ENCODE results near the gene P3H4.
A peak's percentile ranks its signal among the peaks of the same experiment; 100 is the strongest.

The P3H4 gene

DNA sequence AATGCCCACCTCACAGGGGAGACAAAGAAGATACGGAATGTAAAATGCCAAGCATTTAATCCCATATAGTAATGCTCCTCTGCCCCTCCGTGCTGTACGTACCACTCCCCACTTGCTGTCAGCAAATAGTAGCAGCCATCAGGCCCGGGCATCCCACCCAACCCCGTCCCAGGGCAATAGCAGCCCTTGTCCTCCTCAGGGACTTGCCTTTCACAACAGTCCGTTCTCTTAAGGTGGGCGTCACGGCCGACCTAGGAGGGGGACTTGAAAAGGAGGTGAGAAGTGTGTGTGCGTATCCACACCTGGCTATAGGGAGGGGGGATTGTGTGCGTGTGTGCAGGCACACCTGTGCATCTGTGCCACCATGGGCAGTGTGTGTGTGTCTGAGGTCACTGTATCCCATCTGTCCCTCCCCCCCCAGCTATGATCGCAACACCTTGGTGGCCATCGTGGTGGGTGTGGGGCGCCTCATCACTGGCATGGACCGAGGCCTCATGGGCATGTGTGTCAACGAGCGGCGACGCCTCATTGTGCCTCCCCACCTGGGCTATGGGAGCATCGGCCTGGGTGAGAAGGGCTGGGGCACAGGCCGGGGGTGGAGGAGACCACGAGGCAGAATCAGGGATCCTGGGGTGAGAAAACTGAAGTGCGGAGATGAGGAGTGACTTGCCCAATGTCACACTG lies 5.0 kb upstream of the P3H4 start:
- H3K4me3 ChIP-seq (replicated peaks; ENCODE audit: insufficient read depth, low read length), result no peak overlapping the region

DNA sequence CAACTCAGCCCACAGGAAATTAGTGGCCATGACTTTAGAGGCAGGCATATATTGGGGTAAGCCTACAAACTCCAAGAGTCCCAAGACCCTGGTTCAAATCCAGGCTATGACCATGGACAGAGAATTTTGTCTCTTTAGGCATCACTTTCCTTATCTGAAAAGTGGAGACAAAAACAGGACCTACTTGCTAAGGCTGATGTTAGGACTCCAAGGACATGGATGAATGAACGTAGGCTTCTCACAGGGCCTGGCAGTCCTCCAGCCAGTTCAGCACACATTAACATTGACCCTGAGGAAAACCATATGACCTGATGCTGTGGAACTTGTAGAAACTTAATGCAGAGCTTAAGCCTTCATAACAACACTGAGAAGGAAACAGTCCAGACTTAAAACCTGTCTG lies 2.4 kb upstream of the P3H4 start:
- DNase-seq (ENCODE audit: low read depth in 1 of 2, low spot score in 1 of 2), result no peak
- Histone ChIP-seq H3K4me3 (replicated peaks; ENCODE audit: insufficient read depth, low read length) (no peak overlapping the region), H3K27ac (replicated peaks) (no peak overlapping the region), H3K27me3 (ENCODE audit: insufficient read depth, poor library complexity, severe bottlenecking) (peaks cover 18% of the 10 kb centered on the region)
- TF ChIP-seq, protein P1, sequence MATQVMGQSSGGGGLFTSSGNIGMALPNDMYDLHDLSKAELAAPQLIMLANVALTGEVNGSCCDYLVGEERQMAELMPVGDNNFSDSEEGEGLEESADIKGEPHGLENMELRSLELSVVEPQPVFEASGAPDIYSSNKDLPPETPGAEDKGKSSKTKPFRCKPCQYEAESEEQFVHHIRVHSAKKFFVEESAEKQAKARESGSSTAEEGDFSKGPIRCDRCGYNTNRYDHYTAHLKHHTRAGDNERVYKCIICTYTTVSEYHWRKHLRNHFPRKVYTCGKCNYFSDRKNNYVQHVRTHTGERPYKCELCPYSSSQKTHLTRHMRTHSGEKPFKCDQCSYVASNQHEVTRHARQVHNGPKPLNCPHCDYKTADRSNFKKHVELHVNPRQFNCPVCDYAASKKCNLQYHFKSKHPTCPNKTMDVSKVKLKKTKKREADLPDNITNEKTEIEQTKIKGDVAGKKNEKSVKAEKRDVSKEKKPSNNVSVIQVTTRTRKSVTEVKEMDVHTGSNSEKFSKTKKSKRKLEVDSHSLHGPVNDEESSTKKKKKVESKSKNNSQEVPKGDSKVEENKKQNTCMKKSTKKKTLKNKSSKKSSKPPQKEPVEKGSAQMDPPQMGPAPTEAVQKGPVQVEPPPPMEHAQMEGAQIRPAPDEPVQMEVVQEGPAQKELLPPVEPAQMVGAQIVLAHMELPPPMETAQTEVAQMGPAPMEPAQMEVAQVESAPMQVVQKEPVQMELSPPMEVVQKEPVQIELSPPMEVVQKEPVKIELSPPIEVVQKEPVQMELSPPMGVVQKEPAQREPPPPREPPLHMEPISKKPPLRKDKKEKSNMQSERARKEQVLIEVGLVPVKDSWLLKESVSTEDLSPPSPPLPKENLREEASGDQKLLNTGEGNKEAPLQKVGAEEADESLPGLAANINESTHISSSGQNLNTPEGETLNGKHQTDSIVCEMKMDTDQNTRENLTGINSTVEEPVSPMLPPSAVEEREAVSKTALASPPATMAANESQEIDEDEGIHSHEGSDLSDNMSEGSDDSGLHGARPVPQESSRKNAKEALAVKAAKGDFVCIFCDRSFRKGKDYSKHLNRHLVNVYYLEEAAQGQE (IDR thresholded peaks at IDR 0.05; ENCODE audit: insufficient replicate concordance, low read depth), result peak; percentile 37
- TF ChIP-seq POLR2AphosphoS5 (IDR thresholded peaks at IDR 0.05; ENCODE audit: low read depth), result no peak

More for the DNA sequence above, 5.0 kb upstream of the P3H4 start:
- no peak overlapping the region for H3K27ac ChIP-seq (replicated peaks)
- peaks cover 8% of the 10 kb centered on the region for H3K27me3 ChIP-seq (ENCODE audit: insufficient read depth, poor library complexity, severe bottlenecking)
- DNase-seq (ENCODE audit: low read depth in 1 of 2, low spot score in 1 of 2), result no peak
- no peak for TF ChIP-seq POLR2AphosphoS5 (IDR thresholded peaks at IDR 0.05; ENCODE audit: low read depth)

DNA sequence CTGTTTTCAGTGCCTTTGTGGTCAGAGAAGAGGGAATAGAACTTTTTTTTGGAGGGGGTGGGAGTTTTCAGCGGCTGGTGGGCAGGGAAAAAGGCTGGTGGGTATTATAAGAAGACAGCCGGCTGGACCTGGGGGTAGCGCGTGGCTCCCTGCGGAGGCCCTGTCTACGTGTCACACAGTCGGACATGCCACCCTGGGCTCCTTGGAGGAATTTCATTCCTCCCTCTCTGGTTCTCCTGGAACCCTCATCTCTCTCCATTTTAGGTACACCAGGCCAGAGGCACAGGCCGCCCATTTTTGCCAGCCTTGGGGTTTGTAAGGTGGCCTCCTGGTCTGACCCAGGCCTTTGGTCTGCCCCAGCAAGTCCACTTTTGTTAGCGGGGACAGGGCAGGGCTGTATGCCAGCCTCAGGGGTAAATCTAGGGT lies 2.0 kb upstream of the P3H4 start:
- Histone ChIP-seq H3K27me3 (ENCODE audit: insufficient read depth, poor library complexity, severe bottlenecking) (peaks cover 20% of the 10 kb centered on the region), H3K27ac (replicated peaks) (no peak overlapping the region), H3K4me3 (replicated peaks; ENCODE audit: insufficient read depth, low read length) (no peak overlapping the region)
- no peak for TF ChIP-seq SPI1 (IDR thresholded peaks at IDR 0.05; ENCODE audit: borderline replicate concordance, low read depth)
- TF ChIP-seq, protein P1 (IDR thresholded peaks at IDR 0.05; ENCODE audit: insufficient replicate concordance, low read depth), result no peak
- TF ChIP-seq, protein P2, sequence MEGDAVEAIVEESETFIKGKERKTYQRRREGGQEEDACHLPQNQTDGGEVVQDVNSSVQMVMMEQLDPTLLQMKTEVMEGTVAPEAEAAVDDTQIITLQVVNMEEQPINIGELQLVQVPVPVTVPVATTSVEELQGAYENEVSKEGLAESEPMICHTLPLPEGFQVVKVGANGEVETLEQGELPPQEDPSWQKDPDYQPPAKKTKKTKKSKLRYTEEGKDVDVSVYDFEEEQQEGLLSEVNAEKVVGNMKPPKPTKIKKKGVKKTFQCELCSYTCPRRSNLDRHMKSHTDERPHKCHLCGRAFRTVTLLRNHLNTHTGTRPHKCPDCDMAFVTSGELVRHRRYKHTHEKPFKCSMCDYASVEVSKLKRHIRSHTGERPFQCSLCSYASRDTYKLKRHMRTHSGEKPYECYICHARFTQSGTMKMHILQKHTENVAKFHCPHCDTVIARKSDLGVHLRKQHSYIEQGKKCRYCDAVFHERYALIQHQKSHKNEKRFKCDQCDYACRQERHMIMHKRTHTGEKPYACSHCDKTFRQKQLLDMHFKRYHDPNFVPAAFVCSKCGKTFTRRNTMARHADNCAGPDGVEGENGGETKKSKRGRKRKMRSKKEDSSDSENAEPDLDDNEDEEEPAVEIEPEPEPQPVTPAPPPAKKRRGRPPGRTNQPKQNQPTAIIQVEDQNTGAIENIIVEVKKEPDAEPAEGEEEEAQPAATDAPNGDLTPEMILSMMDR (IDR thresholded peaks at IDR 0.05; ENCODE audit: insufficient read depth, low read length), result no peak
- no peak for TF ChIP-seq GABPA (IDR thresholded peaks at IDR 0.05; ENCODE audit: low read depth)
- TF ChIP-seq POLR2AphosphoS5 (IDR thresholded peaks at IDR 0.05; ENCODE audit: low read depth), result no peak
- no peak for DNase-seq (ENCODE audit: low read depth in 1 of 2, low spot score in 1 of 2)

DNA sequence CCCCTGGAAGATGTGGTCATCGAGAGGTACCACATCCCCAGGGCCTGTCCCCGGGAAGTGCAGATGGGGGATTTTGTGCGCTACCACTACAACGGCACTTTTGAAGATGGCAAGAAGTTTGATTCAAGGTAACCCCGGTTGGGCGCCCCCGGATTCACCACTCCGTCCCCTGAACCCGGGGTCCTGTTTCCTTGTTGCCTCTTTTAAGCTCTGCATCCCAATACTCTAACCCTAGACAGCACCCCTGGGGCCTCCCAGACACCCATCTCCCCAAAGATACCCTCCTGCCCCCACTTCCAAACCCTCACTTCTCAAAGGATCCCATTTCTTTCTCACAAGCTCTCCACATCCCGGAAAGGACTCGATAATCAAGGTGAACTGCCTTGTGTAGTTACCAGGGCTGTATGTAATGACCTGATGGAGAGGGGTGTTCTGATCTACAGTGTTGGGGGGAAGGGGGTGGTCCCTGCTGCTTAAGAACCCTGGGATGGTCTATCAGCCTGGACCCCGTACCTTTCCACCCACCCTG lies 1.5 kb upstream of the P3H4 start:
- TF ChIP-seq GABPA (IDR thresholded peaks at IDR 0.05; ENCODE audit: low read depth), result no peak
- TF ChIP-seq POLR2AphosphoS5 (IDR thresholded peaks at IDR 0.05; ENCODE audit: low read depth), result no peak
- TF ChIP-seq SPI1 (IDR thresholded peaks at IDR 0.05; ENCODE audit: borderline replicate concordance, low read depth), result no peak
- TF ChIP-seq, protein P1 (IDR thresholded peaks at IDR 0.05; ENCODE audit: insufficient replicate concordance, low read depth), result no peak
- TF ChIP-seq, protein P2 (IDR thresholded peaks at IDR 0.05; ENCODE audit: insufficient read depth, low read length), result no peak
- DNase-seq (ENCODE audit: low read depth in 1 of 2, low spot score in 1 of 2), result no peak
- no peak overlapping the region for H3K27ac ChIP-seq (replicated peaks)
- H3K4me3 ChIP-seq (replicated peaks; ENCODE audit: insufficient read depth, low read length), result no peak overlapping the region
- H3K27me3 ChIP-seq (ENCODE audit: insufficient read depth, poor library complexity, severe bottlenecking), result peaks cover 20% of the 10 kb centered on the region

Measured in HL-60 (cell line).